ENCODE measurements around the gene ARID4B.
"Not testable (repeated sequence)": the region's sequence is repeated elsewhere in the genome, so short reads cannot be mapped to it uniquely, and the experiment has no call there.

Gene ARID4B, protein sequence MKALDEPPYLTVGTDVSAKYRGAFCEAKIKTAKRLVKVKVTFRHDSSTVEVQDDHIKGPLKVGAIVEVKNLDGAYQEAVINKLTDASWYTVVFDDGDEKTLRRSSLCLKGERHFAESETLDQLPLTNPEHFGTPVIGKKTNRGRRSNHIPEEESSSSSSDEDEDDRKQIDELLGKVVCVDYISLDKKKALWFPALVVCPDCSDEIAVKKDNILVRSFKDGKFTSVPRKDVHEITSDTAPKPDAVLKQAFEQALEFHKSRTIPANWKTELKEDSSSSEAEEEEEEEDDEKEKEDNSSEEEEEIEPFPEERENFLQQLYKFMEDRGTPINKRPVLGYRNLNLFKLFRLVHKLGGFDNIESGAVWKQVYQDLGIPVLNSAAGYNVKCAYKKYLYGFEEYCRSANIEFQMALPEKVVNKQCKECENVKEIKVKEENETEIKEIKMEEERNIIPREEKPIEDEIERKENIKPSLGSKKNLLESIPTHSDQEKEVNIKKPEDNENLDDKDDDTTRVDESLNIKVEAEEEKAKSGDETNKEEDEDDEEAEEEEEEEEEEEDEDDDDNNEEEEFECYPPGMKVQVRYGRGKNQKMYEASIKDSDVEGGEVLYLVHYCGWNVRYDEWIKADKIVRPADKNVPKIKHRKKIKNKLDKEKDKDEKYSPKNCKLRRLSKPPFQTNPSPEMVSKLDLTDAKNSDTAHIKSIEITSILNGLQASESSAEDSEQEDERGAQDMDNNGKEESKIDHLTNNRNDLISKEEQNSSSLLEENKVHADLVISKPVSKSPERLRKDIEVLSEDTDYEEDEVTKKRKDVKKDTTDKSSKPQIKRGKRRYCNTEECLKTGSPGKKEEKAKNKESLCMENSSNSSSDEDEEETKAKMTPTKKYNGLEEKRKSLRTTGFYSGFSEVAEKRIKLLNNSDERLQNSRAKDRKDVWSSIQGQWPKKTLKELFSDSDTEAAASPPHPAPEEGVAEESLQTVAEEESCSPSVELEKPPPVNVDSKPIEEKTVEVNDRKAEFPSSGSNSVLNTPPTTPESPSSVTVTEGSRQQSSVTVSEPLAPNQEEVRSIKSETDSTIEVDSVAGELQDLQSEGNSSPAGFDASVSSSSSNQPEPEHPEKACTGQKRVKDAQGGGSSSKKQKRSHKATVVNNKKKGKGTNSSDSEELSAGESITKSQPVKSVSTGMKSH (N-terminal part only)

GRCh38 chr1:235327559-235328270 lies at the start of gene ARID4B:
Gene ARID4B (minus strand): TSS chr1:235328179. CDS start chr1:235326919, 1,260 bp downstream.
- no peak for DNase-seq (ENCODE audit: low read depth)

DNA sequence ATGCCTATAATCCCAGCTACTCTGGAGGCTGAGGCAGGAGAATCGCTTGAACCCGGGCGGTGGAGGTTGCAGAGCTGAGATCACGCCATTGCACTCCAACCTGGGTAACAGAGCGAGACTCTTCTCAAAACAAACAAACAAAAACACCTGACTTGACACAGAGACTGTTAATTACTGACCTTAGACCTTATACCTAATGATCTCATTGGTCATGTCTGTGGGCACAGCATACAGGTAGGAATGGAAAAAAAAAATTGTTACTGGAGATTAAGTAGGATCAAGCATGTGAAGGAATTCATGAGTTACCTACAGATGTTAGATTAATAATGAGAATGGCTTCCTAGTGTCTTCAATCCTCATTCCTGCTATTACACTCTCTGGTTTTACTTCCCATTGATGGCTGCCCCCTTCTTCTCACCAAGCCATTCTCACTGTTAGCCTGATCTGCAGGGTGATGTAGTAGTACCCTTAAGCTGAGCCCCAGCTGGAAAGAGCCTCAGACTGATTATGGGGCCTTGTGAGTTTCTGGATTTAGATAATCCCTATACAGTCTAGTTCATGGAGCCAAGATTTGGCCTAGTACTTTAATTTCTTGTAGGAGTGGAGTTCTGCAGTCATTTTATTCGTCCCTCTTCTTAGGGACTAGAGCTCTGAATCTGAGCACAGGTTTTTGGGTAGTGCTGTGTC lies 48.1 kb upstream of the ARID4B start:
- DNase-seq (ENCODE audit: low read depth) = no peak

DNA sequence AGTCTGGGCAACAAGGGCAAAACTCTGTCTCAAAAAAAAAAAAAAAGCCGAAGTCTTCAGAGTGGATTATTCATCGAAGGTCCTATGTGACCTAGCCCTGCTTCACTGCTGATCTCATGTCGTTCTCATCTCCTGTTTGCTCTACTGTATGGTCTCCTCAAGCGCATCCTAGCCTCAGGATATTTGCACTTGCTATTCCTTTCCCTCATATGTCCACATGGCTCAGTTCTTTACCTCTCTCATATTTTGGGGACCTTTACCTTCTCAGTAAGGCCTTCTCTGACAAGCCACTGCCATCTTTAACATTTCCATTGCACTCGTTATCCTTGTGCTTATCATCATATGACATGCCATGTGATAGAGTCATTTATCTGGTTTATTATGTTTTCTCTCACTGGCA lies 41.8 kb upstream of the ARID4B start:
- no peak for DNase-seq (ENCODE audit: low read depth)

DNA sequence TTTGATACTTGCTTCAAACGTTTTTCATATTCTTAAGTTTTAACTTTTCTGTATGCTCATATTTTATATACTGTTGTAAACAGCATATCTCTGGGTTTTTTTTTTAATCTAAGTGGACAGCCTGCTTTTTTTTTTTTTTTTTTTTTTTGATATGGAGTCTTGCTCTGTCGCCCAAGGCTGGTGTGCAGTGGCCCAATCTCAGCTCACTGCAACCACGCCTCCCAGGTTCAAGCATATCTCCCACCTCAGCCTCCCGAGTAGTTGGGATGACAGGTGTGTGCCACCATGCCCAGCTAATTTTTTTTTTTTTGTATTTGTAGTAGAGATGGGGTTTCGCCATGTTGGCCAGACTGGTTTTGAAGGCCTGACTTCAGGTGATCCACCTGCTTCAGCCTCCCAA lies 40.4 kb upstream of the ARID4B start:
- DNase-seq (ENCODE audit: low read depth) = no peak

GRCh38 chr1:235367000-235367908 lies 39.3 kb upstream of the ARID4B start, which contains the start of gene TBCE:
Gene TBCE (plus strand): TSS chr1:235367427. CDS start chr1:235380050, 12,623 bp downstream.
- DNase-seq (ENCODE audit: low read depth) = peak; percentile 94

DNA sequence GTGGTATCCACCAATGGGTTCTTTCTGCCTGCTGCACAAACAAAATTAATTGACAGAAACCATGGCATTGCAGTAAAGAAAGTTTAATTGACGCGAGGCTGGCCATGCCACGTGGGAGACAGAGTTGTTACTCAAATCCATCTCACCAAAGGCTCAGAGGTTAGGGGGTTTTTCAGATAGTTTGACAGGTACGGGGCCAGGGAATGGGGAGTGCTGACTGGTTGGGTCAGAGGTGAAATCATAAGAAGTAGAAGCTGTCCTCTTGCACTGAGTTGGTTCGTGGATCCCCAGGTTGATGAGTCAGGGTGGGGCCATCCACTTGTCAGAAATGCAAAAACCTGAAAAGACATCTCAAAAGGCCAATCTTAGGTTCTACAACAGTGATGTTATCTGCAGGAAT lies 38.3 kb upstream of the ARID4B start:
- no peak for DNase-seq (ENCODE audit: low read depth)

- DNase-seq (ENCODE audit: low read depth) = not testable (repeated sequence)
These were observed 36.2 kb upstream of the ARID4B start for GRCh38 chr1:235364189-235364588.

- DNase-seq (ENCODE audit: low read depth) = no peak
These were observed 30.9 kb upstream of the ARID4B start for GRCh38 chr1:235358899-235359298.

GRCh38 chr1:235357485-235358373 lies 29.8 kb upstream of the ARID4B start:
- DNase-seq (ENCODE audit: low read depth) = no peak

GRCh38 chr1:235351898-235352297 lies 23.9 kb upstream of the ARID4B start:
- DNase-seq (ENCODE audit: low read depth) = no peak

- no peak for DNase-seq (ENCODE audit: low read depth)
These were observed 23.5 kb upstream of the ARID4B start for GRCh38 chr1:235351441-235351840.

- no peak for DNase-seq (ENCODE audit: low read depth)
These were observed 15.7 kb upstream of the ARID4B start for GRCh38 chr1:235343726-235344125.

DNA sequence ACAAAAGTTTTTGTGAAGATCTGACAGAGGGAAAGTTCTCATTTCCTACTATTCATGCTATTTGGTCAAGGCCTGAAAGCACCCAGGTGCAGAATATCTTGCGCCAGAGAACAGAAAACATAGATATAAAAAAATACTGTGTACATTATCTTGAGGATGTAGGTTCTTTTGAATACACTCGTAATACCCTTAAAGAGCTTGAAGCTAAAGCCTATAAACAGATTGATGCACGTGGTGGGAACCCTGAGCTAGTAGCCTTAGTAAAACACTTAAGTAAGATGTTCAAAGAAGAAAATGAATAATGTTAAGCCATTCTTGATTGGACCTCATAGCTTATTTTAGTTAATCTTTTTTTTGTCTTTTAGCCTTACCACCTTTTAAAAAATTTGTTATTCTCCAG lies 14.5 kb upstream of the ARID4B start:
- no peak for DNase-seq (ENCODE audit: low read depth)

DNA sequence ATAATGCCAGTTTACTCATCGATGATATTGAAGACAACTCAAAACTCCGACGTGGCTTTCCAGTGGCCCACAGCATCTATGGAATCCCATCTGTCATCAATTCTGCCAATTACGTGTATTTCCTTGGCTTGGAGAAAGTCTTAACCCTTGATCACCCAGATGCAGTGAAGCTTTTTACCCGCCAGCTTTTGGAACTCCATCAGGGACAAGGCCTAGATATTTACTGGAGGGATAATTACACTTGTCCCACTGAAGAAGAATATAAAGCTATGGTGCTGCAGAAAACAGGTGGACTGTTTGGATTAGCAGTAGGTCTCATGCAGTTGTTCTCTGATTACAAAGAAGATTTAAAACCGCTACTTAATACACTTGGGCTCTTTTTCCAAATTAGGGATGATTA lies 14.1 kb upstream of the ARID4B start:
- no peak for DNase-seq (ENCODE audit: low read depth)

- DNase-seq (ENCODE audit: low read depth) = no peak
These were observed 13.4 kb upstream of the ARID4B start for GRCh38 chr1:235341334-235341733.

GRCh38 chr1:235339746-235340145 lies 11.8 kb upstream of the ARID4B start:
- no peak for DNase-seq (ENCODE audit: low read depth)

GRCh38 chr1:235336903-235337302 lies 8.9 kb upstream of the ARID4B start:
- no peak for DNase-seq (ENCODE audit: low read depth)

GRCh38 chr1:235331401-235331800 lies 3.4 kb upstream of the ARID4B start:
- DNase-seq (ENCODE audit: low read depth) = no peak

GRCh38 chr1:235330918-235331285 lies 2.9 kb upstream of the ARID4B start:
- DNase-seq (ENCODE audit: low read depth) = no peak

Data from CMK (cell line).